Left ventricle myocardium inferior (tissue), 1 donor: Measurements from ENCODE around the gene PPP2R5E. TPM values are rescaled to one million over a fixed set of nuclear protein-coding genes. Genes with fewer than 3 reads are reported as not detected.
A peak's percentile ranks its signal among the peaks of the same experiment; 100 is the strongest.

Source experiments
- DNase-seq: peaks from one replicate; pipeline ENCODE4 v3.0.0-alpha.2; 2020
- H3K27ac ChIP-seq: fragments of 200-600 bp; replicated peaks from 2 replicates; pipeline ENCODE4 v1.8.0; 2021
- H3K27me3 ChIP-seq: fragments of 200-600 bp; 2 replicates; pipeline ENCODE4 v1.8.0; 2021; ENCODE audit warnings: low read depth
- H3K36me3 ChIP-seq: fragments of 200-600 bp; 2 replicates; pipeline ENCODE4 v1.8.0; 2021
- H3K4me1 ChIP-seq: fragments of 200-600 bp; 2 replicates; pipeline ENCODE4 v1.8.0; 2021
- H3K4me3 ChIP-seq: fragments of 200-600 bp; 2 replicates; pipeline ENCODE4 v1.8.0; 2021; ENCODE audit warnings: mild to moderate bottlenecking, moderate library complexity
- H3K9me3 ChIP-seq: fragments of 200-600 bp; replicated peaks from 2 replicates; pipeline ENCODE4 v1.8.0; 2021
- intact Hi-C: fragments of 100-400 bp; cut with micrococcal nuclease; formaldehyde crosslinking; loops from one replicate; pipeline ENCODE4 v1.11.0; 2022
- total RNA-seq: library from RNA; stranded (reverse); fragmentation: NEBNext Ultra II Directional; extraction: Animal tissue kit (Norgen Biotek cat#: 25700); gene quantifications from one replicate; pipeline ENCODE4 v1.2.1, GENCODE V29; 2021
- TF ChIP-seq, protein P1 (sequence below): fragments of 200-600 bp; IDR thresholded peaks from 2 replicates; pipeline ENCODE4 v1.8.0; 2021; ENCODE audit warnings: antibody characterized with exemption, mild to moderate bottlenecking, borderline replicate concordance
- donor health status: DM: no; HTN: yes; CAD: no; lungs with severe emphysema.

Gene PPP2R5E
- total RNA-seq, 1 donor from 2014 or later = 34.5 TPM

DNA sequence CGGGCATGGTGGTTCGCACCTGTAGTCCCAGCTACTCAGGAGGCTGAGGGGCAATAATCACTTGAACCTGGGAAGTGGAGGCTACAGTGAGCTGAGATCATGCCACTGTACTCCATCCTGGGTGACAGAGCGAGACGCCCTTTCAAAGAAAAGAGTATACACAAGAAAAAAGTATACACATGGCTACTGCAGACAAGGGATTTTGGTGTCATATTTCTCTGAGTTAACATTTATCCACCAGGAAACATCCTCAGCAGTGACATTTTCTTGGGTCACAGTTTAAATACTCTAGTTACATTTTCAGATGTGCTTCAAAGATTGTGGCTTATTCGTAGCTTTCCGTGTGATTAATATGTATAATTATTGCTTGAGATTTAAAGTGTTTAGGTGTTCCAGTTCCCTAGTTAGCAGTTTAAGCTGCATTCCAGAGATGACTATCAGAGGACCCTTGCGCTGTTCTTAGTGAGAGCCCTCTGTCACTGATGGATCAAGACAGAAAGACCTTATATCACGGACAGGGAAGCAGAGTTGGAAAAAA, 4.7 kb upstream of the PPP2R5E start:
- H3K36me3 ChIP-seq = no peaks in the 10 kb centered on the region
- no peak for DNase-seq
- H3K27me3 ChIP-seq = no peaks in the 10 kb centered on the region
- no peak overlapping the region for H3K27ac ChIP-seq
- H3K4me3 ChIP-seq = no peak overlapping the region
- H3K4me1 ChIP-seq = peaks cover 19% of the 10 kb centered on the region
- intact Hi-C loops = loop anchor here (10.0 kb wide), 1 partner anchor 143 kb away; no protein-coding TSS in a partner anchor
- no peaks in the 10 kb centered on the region for H3K9me3 ChIP-seq
- TF ChIP-seq, protein P1, sequence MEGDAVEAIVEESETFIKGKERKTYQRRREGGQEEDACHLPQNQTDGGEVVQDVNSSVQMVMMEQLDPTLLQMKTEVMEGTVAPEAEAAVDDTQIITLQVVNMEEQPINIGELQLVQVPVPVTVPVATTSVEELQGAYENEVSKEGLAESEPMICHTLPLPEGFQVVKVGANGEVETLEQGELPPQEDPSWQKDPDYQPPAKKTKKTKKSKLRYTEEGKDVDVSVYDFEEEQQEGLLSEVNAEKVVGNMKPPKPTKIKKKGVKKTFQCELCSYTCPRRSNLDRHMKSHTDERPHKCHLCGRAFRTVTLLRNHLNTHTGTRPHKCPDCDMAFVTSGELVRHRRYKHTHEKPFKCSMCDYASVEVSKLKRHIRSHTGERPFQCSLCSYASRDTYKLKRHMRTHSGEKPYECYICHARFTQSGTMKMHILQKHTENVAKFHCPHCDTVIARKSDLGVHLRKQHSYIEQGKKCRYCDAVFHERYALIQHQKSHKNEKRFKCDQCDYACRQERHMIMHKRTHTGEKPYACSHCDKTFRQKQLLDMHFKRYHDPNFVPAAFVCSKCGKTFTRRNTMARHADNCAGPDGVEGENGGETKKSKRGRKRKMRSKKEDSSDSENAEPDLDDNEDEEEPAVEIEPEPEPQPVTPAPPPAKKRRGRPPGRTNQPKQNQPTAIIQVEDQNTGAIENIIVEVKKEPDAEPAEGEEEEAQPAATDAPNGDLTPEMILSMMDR = no peak

DNA sequence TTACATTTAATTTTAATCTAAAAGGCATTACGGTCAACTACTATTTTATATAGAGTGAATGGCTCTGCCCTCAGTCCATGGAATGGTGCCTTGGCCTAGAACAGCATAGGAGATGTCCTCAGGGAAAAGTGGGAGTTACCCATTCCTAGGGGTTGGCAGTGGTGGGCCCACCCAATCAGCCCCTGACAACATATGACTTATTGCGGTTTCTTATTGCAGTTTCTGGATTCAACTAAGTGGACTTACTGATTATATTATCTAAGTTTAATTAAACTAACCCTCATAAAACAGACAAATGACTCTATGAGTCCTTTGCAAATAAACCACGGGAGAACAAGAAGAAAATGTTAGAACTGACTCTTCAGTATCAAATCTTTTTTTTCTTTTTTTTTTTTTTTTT, 2.3 kb upstream of the PPP2R5E start:
- TF ChIP-seq, protein P1 = no peak
- no peak for DNase-seq
- H3K4me1 ChIP-seq = peaks cover 43% of the 10 kb centered on the region
- H3K4me3 ChIP-seq = no peak overlapping the region
- H3K9me3 ChIP-seq = no peaks in the 10 kb centered on the region
- H3K27ac ChIP-seq = no peak overlapping the region
- H3K36me3 ChIP-seq = no peaks in the 10 kb centered on the region
- intact Hi-C loops = loop anchor here (10.0 kb wide), 1 partner anchor 141 kb away; no protein-coding TSS in a partner anchor
- H3K27me3 ChIP-seq = no peaks in the 10 kb centered on the region

DNA sequence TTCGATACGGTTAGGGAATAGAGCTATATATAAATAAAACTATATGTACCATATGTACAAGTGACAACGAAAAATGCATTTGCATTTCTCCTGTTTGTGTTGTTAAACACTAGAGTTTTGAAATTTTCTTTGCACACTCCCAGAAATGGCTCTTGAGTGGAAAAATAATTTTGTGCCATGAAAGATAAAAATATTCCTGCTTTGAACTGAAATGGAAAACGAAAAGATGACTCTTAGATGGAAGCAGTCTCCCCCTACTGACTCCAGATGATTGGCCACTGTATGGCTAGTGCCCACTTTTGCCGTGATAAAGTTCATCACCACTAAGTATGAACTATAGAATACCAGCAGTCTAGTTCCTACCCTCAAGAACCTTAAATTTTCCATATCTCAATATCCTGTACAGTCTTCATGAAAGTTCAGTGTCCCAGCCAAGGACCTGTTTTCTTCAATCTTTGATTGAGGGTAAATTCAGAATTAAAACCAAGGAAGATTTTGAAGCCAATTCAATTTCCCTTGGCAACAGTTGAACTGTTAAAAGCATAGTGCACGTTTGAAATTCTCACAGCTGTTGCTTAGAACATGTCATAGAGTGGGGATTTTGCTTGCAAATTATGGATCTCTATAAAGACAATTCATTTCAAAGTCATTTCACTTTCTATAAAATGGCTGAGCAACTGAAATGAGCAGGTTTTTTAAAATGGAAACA, 1.6 kb upstream of the PPP2R5E start:
- Histone ChIP-seq H3K4me1 (peaks cover 44% of the 10 kb centered on the region), H3K27ac (no peak overlapping the region), H3K9me3 (no peaks in the 10 kb centered on the region), H3K36me3 (peaks cover under 1% of the 10 kb centered on the region), H3K4me3 (peak overlapping the region; percentile 97), H3K27me3 (no peaks in the 10 kb centered on the region)
- no peak for DNase-seq
- intact Hi-C loops = loop anchor here (10.0 kb wide), 1 partner anchor 140 kb away; no protein-coding TSS in a partner anchor
- TF ChIP-seq, protein P1 = peak; percentile 63

DNA sequence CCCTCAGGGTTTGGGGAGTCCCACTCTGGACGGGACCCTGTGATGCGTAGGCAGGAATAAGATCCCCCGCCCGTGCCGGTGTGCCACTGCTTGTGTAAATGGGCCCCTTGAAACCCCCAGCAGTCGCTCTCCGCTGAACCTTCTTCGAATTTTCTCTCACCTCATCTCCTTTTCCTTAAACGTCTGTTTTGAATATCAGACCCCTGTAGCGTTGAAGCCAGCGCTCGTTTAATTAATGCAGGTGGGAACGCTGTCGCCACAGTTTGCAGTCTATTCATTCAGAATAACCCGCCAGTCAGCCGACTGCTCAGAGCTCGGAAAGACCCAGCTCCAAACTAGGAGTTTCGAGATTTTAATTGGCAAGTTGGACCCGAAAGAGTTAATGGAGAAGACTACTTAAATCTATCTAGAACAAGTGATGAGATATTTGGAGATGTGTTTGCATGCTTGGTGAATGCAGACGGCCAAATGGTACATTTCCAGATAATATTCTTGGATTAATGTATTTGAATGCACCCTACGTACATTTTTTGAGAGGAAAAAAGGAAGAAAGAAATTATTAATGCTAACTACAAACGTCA, 739 bp upstream of the PPP2R5E start:
- no peak for DNase-seq
- H3K4me1 ChIP-seq = peaks cover 44% of the 10 kb centered on the region
- intact Hi-C loops = loop anchor here (10.0 kb wide), 1 partner anchor 139 kb away; no protein-coding TSS in a partner anchor
- H3K27me3 ChIP-seq = no peaks in the 10 kb centered on the region
- H3K36me3 ChIP-seq = peaks cover 9% of the 10 kb centered on the region
- H3K4me3 ChIP-seq = peak overlapping the region; percentile 97
- peak overlapping the region; percentile 95 for H3K27ac ChIP-seq
- TF ChIP-seq, protein P1 = no peak
- H3K9me3 ChIP-seq = no peaks in the 10 kb centered on the region

DNA sequence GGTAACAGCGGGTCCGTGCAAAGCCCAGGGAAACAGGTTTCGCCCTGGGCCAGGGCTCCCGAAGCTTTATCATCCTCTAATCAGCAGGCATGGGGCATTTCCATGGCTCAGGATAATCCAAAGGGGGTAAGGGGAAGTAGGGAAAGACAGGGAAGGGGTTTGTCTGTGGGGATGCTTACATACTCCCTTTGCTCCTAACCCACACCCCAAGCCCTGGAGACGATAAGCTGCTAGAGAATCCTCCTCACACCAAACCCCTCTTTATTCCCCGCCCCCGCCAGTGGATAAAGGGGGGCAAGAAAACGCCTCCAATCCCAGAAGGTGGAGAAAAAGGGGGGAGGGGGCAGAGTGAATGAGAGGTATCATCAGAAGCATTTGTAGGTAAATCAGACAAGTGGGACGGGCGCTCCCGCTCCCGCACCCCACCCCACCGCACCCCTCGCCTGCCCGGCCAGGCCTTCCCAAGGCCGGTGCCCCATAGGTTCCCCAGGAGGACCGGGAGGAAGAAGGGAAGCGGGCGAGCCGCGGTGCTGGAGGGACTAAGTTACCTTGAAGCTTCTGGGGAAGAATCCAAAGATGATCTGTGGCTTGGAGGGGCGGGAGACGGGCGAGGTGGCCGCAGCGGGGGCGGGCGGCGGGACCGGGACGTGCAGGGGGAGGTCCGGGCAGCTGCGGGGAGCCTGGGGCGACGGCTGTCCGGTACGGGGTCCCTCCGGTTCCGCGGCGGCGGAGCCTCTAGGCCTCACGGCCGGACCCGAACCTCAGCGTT, 762 bp downstream of the PPP2R5E start:
- Histone ChIP-seq H3K27ac (peak overlapping the region; percentile 95), H3K9me3 (no peaks in the 10 kb centered on the region), H3K27me3 (no peaks in the 10 kb centered on the region), H3K4me1 (peaks cover 44% of the 10 kb centered on the region), H3K36me3 (peaks cover 24% of the 10 kb centered on the region), H3K4me3 (peak overlapping the region; percentile 97)
- TF ChIP-seq, protein P1 = no peak
- no peak for DNase-seq
- intact Hi-C loops = loop anchor here (10.0 kb wide), 1 partner anchor 138 kb away; no protein-coding TSS in a partner anchor
